ENCODE data around the gene FAM47E. TPM values are rescaled to one million over a fixed set of nuclear protein-coding genes. Genes with fewer than 3 reads are reported as not detected.

The FAM47E gene
- total RNA-seq, 1 donor from 2014 or later: not detected

DNA sequence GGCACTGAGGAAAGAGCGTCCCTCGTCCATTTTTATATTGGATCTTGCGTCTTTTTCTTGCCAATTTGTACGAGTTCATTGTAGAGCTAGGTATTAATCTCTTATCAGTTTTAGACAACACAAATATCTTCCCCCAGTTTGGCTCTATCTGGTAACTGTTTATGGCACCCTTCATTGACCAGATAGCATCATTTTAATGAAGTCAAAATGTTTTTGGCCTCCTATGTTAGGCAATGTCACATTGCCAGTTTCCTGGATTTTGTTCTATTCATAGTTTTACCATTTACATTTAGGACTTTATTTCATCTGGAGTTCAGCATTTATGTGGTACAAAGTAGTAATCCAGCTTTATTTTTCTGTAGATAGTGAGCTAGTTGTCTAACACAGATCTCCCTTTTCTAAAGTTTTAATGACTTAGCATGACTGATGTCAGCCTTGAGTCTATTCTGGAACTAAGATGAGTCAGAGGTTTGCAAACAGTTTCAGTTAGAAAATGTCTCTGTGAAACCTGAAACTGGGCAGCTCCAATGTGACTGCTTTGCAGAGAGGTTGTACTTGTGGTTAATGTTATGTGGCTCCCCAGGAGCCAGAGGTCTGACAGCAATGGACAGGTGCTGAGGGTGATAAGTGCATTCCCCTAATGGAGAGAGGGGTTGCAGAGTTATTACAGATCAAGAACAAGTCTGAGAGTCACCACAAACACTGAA lies 49.7 kb downstream of the FAM47E start:
- H3K27me3 Mint-ChIP-seq (ENCODE audit: insufficient read depth): peaks cover 3% of the 10 kb centered on the region
- intact Hi-C loops (cut with micrococcal nuclease): loop anchor here (1.0 to 10.0 kb wide), 11 partner anchors 49 to 1564 kb away; partner anchors contain the start of genes FAM47E, MRPL1, NAAA and NUP54
- peaks cover 6% of the 10 kb centered on the region for H3K36me3 Mint-ChIP-seq (ENCODE audit: low read depth)
- H3K27ac Mint-ChIP-seq: no peak overlapping the region
- peak overlapping the region; percentile 7 for H3K4me3 Mint-ChIP-seq
- peaks cover 24% of the 10 kb centered on the region for H3K9me3 Mint-ChIP-seq
- DNase-seq (ENCODE audit: low spot score): peak; percentile 32
- H3K4me1 Mint-ChIP-seq (ENCODE audit: low read depth): peaks cover 62% of the 10 kb centered on the region

DNA sequence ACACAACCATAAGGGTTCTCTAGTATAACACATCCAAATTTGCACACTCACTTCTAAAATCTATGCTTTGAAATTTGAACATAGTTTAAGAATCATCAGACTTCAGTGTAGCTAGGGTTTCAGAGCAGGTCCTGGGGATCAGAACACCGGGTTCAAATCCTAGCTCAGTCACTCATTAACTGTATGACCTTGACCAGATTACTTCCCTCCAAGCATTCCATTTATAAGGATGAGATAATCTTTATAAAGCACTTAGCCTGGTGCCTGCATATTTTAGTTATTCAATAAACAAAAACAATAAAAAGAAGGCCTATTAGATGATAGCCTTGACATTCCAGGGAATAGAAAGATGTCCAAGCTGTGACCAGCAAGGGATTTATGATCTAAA lies 50.2 kb downstream of the FAM47E start:
- Mint-ChIP-seq H3K9me3 (peaks cover 21% of the 10 kb centered on the region), H3K4me3 (peak overlapping the region; percentile 7), H3K36me3 (ENCODE audit: low read depth) (peaks cover 6% of the 10 kb centered on the region), H3K27ac (no peak overlapping the region), H3K4me1 (ENCODE audit: low read depth) (peaks cover 62% of the 10 kb centered on the region), H3K27me3 (ENCODE audit: insufficient read depth) (peaks cover 2% of the 10 kb centered on the region)
- DNase-seq (ENCODE audit: low spot score): no peak
- intact Hi-C loops (cut with micrococcal nuclease): loop anchor here (1.0 to 10.0 kb wide), 11 partner anchors 49 to 1563 kb away; partner anchors contain the start of genes FAM47E, MRPL1, NAAA and NUP54

DNA sequence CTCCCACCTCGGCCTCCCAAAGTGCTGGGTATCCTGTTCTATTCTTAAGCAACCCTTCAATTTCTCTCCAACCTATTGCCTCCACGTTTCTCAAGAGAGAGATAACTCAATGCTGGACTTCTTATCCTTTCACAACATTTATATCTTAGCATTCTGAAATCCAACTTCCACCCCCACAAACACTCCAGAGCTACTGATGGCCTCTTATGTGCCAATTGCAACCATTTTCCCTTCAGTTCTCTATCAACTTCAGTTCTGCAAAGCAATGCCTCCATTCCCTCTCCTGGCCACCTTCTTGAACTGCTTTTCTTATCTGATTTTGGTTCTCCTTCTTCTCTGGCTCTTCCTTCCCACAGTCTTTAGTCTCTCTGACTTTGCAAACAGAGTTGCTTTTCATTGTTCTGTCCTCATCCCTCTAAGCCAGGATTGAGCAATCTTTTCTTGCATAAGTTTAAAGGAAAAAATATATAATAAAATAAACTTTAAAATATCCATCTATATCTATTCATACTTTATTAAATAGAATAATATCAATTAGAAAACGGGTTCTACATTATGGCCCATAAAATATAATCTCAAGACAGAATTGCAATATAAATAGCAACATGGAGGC lies 51.4 kb downstream of the FAM47E start:
- H3K4me3 Mint-ChIP-seq: no peak overlapping the region
- peaks cover 2% of the 10 kb centered on the region for H3K27me3 Mint-ChIP-seq (ENCODE audit: insufficient read depth)
- intact Hi-C loops (cut with micrococcal nuclease): loop anchor here (5.0 to 10.0 kb wide), 7 partner anchors 51 to 1562 kb away; partner anchors contain the start of genes FAM47E, MRPL1, NAAA and RCHY1
- DNase-seq (ENCODE audit: low spot score): no peak
- H3K27ac Mint-ChIP-seq: no peak overlapping the region
- peaks cover 10% of the 10 kb centered on the region for H3K9me3 Mint-ChIP-seq
- H3K36me3 Mint-ChIP-seq (ENCODE audit: low read depth): peaks cover 6% of the 10 kb centered on the region
- peaks cover 62% of the 10 kb centered on the region for H3K4me1 Mint-ChIP-seq (ENCODE audit: low read depth)

DNA sequence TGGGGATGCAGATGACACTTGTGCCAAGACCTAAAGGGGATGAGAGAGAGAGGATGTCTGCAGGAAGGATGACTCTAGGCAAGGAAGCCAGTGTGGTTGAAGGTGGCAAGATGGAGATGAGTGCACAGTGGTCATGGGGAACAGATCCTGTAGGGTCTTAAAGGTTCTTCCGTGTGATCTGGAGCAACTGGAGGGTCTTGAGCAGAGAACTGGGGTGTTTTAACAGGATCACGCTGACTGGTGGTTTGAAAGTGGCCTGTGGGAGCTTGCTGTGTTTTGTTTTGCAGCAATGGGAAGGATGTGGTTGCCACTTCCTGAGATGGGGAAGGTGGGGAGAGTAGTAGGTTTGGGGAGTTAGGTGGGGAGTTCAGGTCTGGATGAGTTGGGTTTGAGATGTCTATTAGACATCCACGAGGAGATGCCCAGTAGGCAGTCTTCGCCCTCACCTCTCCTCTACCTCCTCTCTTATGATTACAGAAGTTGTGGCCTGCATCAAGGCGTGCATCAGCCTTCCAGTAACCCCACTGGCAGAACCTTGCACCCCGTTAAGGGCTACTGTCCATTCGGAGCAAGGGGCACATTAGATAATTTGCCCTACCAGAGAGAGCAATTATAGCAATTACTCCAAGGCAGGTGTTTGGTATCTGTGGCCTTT lies 53.6 kb downstream of the FAM47E start:
- intact Hi-C loops (cut with micrococcal nuclease): loop anchor here (1.0 to 10.0 kb wide), 6 partner anchors 246 to 1560 kb away; partner anchors contain the start of genes CCNG2, MRPL1, RCHY1 and SDAD1
- H3K4me3 Mint-ChIP-seq: peak overlapping the region; percentile 66
- DNase-seq (ENCODE audit: low spot score): peak; percentile 20
- peaks cover 13% of the 10 kb centered on the region for H3K27me3 Mint-ChIP-seq (ENCODE audit: insufficient read depth)
- peaks cover 58% of the 10 kb centered on the region for H3K4me1 Mint-ChIP-seq (ENCODE audit: low read depth)
- peak overlapping the region; percentile 49 for H3K27ac Mint-ChIP-seq
- no peaks in the 10 kb centered on the region for H3K9me3 Mint-ChIP-seq
- peaks cover 4% of the 10 kb centered on the region for H3K36me3 Mint-ChIP-seq (ENCODE audit: low read depth)

DNA sequence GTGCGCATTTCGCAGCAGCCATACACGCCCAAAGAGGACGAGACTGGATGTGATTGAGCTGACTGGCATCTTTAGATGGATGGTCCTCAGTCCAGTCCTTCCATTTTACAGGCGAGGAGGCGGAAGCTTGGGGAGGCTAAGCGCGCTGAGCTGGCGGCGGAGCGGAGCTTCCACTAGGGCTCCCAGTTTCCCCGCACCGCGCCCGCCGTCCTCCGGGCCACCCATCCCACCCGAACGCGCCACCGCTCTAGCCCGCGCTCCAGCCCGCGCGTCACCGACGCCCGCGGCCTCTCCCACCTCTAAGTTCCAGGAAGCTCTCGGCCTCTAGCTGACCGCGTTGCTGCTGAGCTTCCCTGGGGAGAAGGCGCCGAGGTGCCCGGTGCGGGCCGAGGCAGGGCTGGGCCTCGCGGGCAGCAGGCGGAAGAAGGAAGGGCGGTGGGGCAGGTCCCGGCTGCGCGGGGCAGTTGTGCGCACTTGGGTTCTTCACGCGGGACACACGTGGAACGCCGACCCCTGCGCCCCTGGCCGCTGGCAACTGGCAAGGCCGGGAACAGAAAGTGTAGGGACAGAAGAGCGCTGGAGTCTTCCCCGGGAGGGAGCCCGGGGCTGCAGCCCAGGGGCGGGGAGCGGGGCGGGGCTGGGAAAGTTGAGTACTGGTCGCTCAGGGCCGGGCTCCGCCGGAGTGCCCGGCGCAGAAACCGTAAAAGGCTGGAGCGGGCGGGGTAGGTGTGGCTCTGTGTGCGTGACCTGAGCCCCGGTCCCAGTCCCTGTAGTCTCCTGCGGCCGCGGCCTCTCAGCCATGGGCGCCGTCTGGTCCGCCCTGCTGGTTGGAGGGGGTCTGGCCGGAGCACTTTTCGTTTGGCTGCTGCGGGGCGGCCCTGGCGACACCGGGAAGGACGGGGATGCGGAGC lies 54.7 kb downstream of the FAM47E start, which contains the start of gene STBD1:
STBD1 (plus strand) TSS at position 763 of the 911 bp plus-strand sequence; CDS start at position 800, 37 bp downstream.
- intact Hi-C loops (cut with micrococcal nuclease): loop anchor here (1.0 to 10.0 kb wide), 7 partner anchors 247 to 1559 kb away; partner anchors contain the start of genes CCNG2, MRPL1, RCHY1 and SDAD1
- Mint-ChIP-seq H3K27me3 (ENCODE audit: insufficient read depth) (peaks cover 16% of the 10 kb centered on the region), H3K27ac (peak within 1 kb of the TSS; percentile 24), H3K4me1 (ENCODE audit: low read depth) (peaks cover 48% of the 10 kb centered on the region), H3K4me3 (peak within 1 kb of the TSS; percentile 68), H3K9me3 (no peaks in the 10 kb centered on the region), H3K36me3 (ENCODE audit: low read depth) (peaks cover 2% of the 10 kb centered on the region)
- DNase-seq (ENCODE audit: low spot score): peak; percentile 24

DNA sequence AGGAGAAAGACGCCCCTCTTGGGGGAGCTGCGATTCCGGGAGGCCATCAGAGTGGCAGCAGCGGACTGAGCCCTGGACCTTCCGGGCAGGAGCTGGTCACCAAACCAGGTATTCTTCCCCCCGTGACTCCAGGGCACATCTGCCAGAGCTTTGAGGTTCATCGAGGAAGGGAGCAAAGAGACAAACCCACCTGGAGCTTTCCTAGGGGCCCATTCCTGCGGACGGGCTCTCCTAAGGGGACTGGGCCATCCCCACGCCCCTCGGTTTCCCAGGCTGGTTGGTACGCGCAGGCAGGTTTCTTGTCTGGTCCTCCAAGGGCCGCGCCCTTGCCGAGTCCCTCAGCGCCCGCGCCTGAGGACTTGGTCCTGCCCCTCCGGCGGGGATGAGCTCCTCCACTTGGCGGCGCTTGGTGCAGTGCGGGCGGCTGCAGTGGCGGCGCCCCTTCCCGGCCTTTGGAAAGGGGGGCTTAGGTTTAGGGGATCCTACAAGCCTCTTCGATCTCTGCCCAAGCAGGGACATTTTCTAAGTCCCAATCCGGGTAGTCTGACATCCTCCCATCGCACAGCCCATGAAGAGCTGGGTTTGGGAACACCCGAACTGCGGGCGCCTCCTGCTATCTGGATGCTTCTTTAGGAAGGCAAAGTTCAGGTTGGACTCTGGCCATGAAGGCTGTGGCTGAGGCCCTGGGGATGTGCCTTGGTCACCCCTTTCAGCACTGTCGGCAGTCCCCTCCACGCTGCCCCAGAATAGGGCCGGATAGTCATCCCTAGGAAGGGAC lies 55.5 kb downstream of the FAM47E start:
- peaks cover 19% of the 10 kb centered on the region for H3K27me3 Mint-ChIP-seq (ENCODE audit: insufficient read depth)
- H3K4me1 Mint-ChIP-seq (ENCODE audit: low read depth): peaks cover 39% of the 10 kb centered on the region
- DNase-seq (ENCODE audit: low spot score): no peak
- H3K36me3 Mint-ChIP-seq (ENCODE audit: low read depth): no peaks in the 10 kb centered on the region
- intact Hi-C loops (cut with micrococcal nuclease): loop anchor here (1.0 to 10.0 kb wide), 5 partner anchors 312 to 1558 kb away; partner anchors contain the start of genes CCNG2, MRPL1, RCHY1 and SDAD1
- no peaks in the 10 kb centered on the region for H3K9me3 Mint-ChIP-seq
- H3K4me3 Mint-ChIP-seq: peak overlapping the region; percentile 68
- H3K27ac Mint-ChIP-seq: no peak overlapping the region

DNA sequence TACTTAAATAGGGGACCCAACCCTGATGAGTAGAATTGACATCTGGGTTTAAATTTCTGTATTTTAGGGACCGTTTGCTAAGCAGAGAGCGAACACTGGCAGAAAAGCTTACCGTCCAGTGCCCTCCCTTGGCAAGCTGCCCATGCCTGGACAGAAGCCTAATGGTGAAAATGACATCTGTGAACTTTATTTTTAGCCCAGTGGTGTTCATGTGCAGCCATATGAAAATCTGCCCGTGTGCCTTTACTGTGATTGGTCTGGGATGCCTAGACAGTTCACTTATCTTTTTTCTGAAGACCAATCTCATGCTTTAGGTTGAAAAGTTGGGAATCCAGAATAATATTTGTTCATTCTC lies 56.1 kb downstream of the FAM47E start:
- H3K36me3 Mint-ChIP-seq (ENCODE audit: low read depth): no peaks in the 10 kb centered on the region
- peaks cover 20% of the 10 kb centered on the region for H3K27me3 Mint-ChIP-seq (ENCODE audit: insufficient read depth)
- peaks cover 34% of the 10 kb centered on the region for H3K4me1 Mint-ChIP-seq (ENCODE audit: low read depth)
- peak overlapping the region; percentile 68 for H3K4me3 Mint-ChIP-seq
- H3K9me3 Mint-ChIP-seq: no peaks in the 10 kb centered on the region
- intact Hi-C loops (cut with micrococcal nuclease): loop anchor here (5.0 to 10.0 kb wide), 4 partner anchors 313 to 1557 kb away; partner anchors contain the start of genes CCNG2, MRPL1, RCHY1 and SDAD1
- DNase-seq (ENCODE audit: low spot score): no peak
- H3K27ac Mint-ChIP-seq: no peak overlapping the region

DNA sequence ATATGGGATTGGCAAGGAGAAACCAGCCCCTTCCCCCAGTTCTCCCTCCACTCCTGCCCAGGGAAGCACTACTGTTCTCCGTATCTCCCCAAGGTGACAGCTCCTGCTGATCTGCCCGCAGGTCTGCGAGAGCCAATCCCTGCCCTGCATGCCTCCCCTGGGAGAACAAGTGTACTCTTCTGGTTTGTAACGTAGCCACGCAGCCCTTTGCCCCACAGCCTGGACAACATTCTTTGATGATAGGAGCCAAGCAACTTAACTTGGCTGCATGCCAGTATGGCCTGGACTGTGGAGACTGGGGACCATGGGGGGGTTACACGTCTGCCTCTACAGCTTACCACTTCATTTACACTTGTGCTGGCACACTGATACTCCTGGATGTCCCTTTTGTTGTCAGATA lies 57.0 kb downstream of the FAM47E start:
- no peak overlapping the region for H3K27ac Mint-ChIP-seq
- peak overlapping the region; percentile 51 for H3K4me3 Mint-ChIP-seq
- H3K27me3 Mint-ChIP-seq (ENCODE audit: insufficient read depth): peaks cover 22% of the 10 kb centered on the region
- H3K4me1 Mint-ChIP-seq (ENCODE audit: low read depth): peaks cover 27% of the 10 kb centered on the region
- no peaks in the 10 kb centered on the region for H3K36me3 Mint-ChIP-seq (ENCODE audit: low read depth)
- intact Hi-C loops (cut with micrococcal nuclease): loop anchor here (5.0 to 10.0 kb wide), 4 partner anchors 314 to 1556 kb away; partner anchors contain the start of genes CCNG2, MRPL1, RCHY1 and SDAD1
- DNase-seq (ENCODE audit: low spot score): no peak
- H3K9me3 Mint-ChIP-seq: no peaks in the 10 kb centered on the region

DNA sequence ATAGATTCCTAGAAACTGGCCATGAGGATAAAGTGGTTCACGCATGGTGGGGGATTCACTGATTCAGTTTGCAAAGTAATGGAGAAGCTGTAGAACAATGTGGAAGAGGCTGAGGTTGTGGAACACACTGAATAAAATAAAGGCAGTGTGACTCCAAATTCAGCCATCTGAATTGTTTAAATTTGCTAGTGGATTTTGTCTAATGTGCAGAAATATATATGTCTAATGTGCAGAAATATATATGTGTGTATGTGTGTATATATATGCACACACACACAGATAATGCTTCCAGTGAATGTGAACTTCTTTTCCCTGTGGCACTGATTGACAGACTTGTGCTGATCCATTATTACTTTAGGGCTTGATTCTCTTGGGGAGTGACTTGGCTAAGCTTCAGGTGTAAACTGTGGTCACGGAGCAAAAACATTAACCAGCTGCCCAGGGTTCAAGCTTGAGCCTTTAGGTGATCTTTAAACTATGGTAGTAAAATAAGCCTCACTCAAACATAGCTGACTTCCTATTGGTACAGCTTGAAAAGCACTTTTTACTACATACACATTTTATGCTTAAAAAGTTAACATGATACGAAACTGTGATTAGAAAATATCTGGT lies 58.5 kb downstream of the FAM47E start:
- no peaks in the 10 kb centered on the region for H3K9me3 Mint-ChIP-seq
- no peak overlapping the region for H3K4me3 Mint-ChIP-seq
- H3K27ac Mint-ChIP-seq: no peak overlapping the region
- H3K4me1 Mint-ChIP-seq (ENCODE audit: low read depth): peaks cover 12% of the 10 kb centered on the region
- no peaks in the 10 kb centered on the region for H3K36me3 Mint-ChIP-seq (ENCODE audit: low read depth)
- peaks cover 22% of the 10 kb centered on the region for H3K27me3 Mint-ChIP-seq (ENCODE audit: insufficient read depth)
- no peak for DNase-seq (ENCODE audit: low spot score)
- intact Hi-C loops (cut with micrococcal nuclease): loop anchor here (5.0 to 10.0 kb wide), 4 partner anchors 315 to 1555 kb away; partner anchors contain the start of genes CCNG2, MRPL1, RCHY1 and SDAD1

DNA sequence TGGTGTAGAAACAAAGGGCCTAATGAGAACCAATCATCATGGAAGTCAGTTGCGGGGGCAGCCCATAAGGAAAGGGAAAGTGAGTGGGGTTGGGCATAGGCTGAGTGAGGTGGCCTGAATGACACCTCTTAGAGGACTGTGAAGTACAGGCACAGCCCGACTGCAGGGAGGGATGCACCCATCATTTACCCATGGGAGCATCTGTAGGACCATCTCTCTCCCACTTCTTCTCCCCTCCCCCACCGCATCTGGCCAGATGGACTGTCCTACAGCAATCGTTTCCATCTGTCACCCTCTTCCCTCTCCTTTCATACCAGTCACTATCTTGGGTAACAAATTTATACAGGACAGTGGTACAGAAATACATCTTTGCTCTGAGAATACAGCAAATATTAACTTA lies 59.2 kb downstream of the FAM47E start:
- H3K4me3 Mint-ChIP-seq: no peak overlapping the region
- peaks cover 24% of the 10 kb centered on the region for H3K27me3 Mint-ChIP-seq (ENCODE audit: insufficient read depth)
- peaks cover 5% of the 10 kb centered on the region for H3K4me1 Mint-ChIP-seq (ENCODE audit: low read depth)
- no peak overlapping the region for H3K27ac Mint-ChIP-seq
- intact Hi-C loops (cut with micrococcal nuclease): no loop called here
- no peaks in the 10 kb centered on the region for H3K36me3 Mint-ChIP-seq (ENCODE audit: low read depth)
- H3K9me3 Mint-ChIP-seq: peaks cover 5% of the 10 kb centered on the region
- no peak for DNase-seq (ENCODE audit: low spot score)

DNA sequence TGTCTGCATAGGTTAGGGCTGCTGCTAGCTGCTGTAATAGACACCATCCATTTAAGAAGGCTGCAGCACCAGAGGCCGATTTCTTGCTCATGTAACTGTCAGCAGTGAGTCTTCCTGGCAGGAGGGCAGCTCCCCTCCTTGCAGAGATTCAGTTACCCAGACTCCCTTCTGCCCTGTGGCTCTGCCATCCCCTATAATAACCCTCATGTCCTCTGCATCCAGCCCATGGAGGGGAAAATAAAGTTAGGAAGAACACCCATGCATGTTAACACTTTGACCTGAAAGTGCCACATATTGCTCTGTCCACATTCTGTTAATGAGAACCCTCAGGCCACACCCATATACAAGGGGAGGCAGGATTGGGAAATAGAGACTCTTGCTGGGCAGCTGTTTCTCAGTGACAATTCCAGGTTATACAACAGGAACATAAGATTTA lies 60.4 kb downstream of the FAM47E start:
- Mint-ChIP-seq H3K9me3 (peaks cover 15% of the 10 kb centered on the region), H3K27ac (no peak overlapping the region), H3K27me3 (ENCODE audit: insufficient read depth) (peaks cover 27% of the 10 kb centered on the region), H3K36me3 (ENCODE audit: low read depth) (no peaks in the 10 kb centered on the region), H3K4me3 (no peak overlapping the region), H3K4me1 (ENCODE audit: low read depth) (peaks cover 4% of the 10 kb centered on the region)
- no peak for DNase-seq (ENCODE audit: low spot score)
- intact Hi-C loops (cut with micrococcal nuclease): no loop called here
